GDM1 (cell line): Measurements from ENCODE around the gene LBHD1.
"Not testable (repeated sequence)": the region's sequence is repeated elsewhere in the genome, so short reads cannot be mapped to it uniquely, and the experiment has no call there.

Source experiments
- DNase-seq: peaks from one replicate; lab custom pipeline; 2025; lab: John Stamatoyannopoulos, UW

LBHD1 gene

DNA sequence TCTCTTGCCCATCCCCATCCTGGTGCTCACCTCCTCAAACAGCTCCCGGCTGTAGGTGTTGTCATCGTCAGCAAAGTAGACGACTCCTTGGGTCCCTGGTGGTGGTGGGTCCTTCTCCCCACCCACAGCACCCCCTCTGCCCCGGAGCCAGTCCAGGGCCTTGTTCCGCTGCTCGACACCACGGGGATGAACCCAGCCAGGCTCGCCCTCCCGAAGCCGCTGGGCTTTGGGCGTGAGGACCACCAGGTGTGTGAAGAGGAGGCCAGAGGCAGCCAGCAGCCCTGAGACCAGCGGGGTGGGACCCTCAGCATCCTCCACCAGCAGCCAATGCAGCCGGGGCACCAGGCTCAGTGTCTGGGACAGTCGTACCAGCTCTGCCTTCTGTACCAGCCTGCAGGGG is 55.1 kb downstream of the LBHD1 start:
- DNase-seq: not testable (repeated sequence)

DNA sequence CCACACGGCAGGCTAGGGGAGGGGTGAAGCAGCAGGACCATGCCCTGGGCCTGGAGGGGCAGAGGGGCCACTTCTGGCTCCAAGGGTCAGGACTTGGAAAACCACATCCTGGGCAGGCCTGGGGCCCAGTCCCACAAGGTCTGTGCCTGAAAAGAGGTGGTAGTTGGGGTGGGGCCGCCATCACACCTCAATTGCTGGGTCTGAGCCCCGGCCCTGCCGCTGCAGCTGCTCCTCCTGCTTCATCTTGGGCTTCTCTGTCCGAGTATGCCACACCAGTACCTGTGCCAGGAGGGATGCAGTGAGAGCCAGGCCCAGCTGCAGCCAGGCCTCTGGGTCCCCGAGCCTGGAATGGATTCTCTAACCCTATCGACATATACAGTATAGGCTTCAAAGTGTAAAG is 56.5 kb downstream of the LBHD1 start:
- no peak for DNase-seq

DNA sequence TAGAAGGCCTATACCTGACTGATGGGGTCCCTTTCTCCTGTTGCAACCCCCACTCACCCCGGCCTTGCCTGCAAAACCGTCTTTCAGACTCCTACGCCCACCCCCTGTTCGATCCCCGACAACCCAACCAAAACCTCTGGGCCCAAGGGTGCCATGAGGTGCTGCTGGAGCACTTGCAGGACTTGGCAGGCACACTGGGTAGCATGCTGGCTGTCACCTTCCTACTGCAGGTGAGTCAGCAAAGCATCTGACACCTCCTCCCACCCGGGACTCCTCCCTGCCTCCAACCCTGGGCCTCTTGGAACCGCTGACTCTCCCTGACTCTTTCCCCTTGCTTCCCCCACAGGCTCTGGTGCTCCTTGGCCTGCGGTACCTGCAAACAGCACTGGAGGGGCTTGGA is 57.8 kb downstream of the LBHD1 start:
- DNase-seq: no peak

DNA sequence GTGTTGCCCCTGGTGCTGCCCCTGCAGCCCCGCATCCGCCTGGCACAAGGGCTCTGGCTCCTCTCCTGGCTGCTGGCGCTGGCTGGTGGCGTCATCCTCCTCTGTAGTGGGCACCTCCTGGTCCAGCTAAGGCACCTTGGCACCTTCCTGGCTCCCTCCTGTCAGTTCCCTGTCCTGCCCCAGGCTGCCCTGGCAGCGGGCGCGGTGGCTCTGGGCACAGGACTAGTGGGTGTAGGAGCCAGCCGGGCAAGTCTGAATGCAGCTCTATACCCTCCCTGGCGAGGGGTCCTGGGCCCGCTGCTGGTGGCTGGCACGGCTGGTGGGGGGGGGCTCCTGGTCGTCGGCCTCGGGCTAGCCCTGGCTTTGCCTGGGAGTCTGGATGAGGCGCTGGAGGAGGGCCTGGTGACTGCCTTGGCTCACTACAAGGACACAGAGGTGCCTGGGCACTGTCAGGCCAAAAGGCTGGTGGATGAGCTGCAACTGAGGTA is 58.7 kb downstream of the LBHD1 start:
- DNase-seq: no peak
